Stimulated activated CD8-positive, alpha-beta memory T cell treated with anti-CD3 and anti-CD28 coated beads, Interleukin-4, amount 100 ng/mL, for 4 hours (primary cell): ENCODE measurements around the gene REC8.

Source experiments
- DNase-seq, 2 donors: peaks; one replicate each; pipeline ENCODE4 v3.0.0-alpha.2; 2020; ENCODE audit warnings: low read depth in 2 of 2, low spot score in 1 of 2

The REC8 gene

DNA sequence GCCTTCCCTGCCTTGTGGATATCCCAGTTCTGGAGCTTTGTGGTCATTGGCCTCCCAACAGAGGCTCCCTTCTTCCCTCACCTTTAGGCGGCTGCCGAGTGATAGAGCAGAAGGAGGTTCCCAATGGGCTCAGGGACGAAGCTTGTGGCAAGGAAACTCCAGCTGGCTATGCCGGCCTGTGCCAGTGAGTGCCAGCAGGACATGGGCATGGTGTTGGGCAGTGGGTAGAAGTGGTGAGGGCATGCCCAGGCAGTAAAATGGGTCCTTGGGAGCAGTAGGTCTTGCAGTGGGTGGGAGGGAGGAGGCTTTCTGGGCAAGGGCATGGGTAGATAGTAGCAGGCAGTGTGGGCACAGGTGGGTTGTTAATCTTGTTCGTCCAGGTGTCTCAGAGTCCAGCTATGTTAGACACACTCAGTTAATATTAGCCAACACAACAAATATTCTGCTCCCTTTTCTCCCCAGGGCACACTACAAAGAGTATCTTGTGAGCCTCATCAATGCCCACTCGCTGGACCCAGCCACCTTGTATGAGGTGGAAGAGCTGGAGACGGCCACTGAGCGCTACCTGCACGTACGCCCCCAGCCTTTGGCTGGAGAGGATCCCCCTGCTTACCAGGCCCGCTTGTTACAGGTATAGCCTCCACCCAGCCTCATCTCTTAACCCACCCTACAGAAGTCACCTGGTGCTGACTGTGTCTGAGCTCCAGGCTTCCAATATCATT lies 11.9 kb upstream of the REC8 start:
- no peak for DNase-seq

GRCh38 chr14:24160499-24160849 lies 11.4 kb upstream of the REC8 start:
- no peak for DNase-seq

DNA sequence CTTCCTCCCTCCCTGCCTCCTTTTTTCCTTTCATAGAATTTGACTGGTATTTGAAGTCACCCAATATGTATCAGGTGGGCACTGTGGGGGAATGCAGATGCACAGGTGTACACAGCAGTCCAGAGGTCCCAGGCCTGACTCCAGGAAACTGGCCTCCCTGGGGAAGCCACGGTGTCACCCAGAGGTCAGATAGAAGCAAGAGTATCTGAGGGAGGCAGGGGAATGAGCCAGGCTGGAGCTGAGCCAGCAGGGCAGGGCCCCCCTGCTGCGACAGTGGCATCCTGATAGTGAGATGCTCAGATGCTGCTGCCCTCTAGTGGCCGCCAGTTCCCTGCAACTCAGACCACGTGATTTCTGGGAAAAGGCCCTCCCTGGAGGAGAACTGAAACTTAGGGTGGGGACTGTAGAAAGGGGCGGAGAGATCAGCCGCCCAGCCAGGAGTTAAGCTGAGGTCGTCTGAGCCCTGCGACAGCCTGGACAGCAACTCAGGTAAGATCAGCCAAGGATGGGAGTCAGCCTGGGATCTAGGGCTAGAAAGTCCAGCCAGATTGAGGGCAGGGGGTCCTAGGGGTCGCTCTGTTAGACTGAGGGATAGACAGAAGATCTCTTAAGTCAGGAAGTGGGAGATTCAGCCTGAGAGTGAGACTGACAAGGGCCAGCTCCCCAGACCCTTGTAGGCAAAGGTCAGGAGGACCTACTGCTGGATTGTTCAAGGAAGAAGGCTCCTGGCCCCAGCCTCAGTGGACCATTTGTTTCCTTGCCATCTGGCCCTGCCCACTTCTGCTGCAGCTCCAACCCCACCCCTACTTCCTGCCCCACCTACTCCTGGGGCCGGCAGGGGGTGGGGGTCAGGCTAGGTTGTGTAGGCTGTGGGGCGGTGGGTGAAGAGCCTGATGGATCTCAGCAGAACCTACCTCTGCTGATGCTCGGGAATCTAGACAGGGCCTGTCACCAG lies 10.8 kb upstream of the REC8 start, which contains the start of gene IRF9:
Gene IRF9, plus strand, starts transcription at position 416 of the 955 bp plus-strand sequence. CDS start 880 bp downstream, outside the sequence.
- DNase-seq = peak; percentile 89 to 100

- DNase-seq = no peak
Measured at GRCh38 chr14:24162093-24162492, 9.8 kb upstream of the REC8 start.

DNA sequence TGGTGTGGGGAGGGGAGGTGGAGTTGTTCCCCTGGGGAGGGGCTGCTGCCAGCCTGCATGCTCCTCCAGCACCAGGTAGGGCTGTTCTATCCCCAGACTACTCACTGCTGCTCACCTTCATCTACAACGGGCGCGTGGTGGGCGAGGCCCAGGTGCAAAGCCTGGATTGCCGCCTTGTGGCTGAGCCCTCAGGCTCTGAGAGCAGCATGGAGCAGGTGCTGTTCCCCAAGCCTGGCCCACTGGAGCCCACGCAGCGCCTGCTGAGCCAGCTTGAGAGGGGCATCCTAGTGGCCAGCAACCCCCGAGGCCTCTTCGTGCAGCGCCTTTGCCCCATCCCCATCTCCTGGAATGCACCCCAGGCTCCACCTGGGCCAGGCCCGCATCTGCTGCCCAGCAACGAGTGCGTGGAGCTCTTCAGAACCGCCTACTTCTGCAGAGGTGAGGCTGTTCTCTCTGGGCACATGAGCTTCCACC lies 7.3 kb upstream of the REC8 start:
- DNase-seq = no peak

DNA sequence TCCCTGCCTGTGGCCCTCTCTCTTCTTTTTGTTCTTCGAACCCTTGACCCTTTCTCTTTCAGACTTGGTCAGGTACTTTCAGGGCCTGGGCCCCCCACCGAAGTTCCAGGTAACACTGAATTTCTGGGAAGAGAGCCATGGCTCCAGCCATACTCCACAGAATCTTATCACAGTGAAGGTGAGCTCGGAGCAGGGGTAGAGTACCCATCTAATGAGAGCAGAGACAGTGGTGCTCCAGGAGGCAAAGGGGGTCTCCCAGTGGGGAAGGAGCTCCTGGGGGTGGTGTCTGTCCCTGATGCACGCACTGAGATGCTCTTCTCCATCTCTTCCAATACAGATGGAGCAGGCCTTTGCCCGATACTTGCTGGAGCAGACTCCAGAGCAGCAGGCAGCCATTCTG lies 6.1 kb upstream of the REC8 start:
- no peak for DNase-seq

GRCh38 chr14:24167469-24168114 lies 4.3 kb upstream of the REC8 start:
- no peak for DNase-seq

- DNase-seq = no peak
Measured at GRCh38 chr14:24172261-24172860, 481 bp downstream of the REC8 start.

- no peak for DNase-seq
Measured at GRCh38 chr14:24172871-24173281, 996 bp downstream of the REC8 start.

GRCh38 chr14:24176599-24176998 lies 4.7 kb downstream of the REC8 start:
- DNase-seq = no peak

DNA sequence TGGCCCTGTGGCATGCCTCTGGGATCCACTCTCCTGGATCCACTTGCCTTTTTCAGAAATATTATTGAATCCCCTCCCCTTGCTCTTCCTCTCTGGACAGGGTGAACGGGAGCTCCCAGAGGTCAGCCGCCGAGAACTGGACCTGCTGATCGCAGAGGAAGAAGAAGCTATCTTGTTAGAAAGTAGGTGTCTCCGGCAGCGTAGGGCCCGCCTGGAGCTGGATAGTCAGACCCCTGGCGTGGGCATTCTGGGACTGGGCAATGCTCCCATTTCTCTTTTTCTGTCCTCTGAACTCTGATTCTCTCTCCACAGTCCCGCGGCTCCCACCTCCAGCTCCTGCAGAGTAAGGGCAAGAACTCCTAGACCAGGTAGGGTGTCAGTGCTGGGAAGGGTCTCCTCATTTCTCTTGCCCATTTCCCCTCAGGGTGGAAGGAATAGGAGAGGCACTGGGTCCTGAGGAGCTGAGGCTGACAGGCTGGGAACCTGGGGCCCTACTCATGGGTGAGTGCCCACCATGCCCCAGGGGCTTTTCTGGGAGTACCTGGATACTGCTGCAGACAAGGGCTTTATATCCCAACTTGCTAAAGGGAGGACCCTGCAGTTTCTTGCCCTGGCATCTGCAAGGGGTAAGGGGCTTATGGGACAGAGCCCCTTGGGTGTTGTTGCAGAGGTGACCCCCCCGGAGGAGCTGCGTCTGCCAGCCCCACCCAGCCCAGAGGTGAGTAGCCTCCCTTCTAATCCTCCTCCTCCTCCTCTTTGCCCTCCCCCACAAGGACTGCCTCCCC lies 5.4 kb downstream of the REC8 start:
- no peak for DNase-seq

DNA sequence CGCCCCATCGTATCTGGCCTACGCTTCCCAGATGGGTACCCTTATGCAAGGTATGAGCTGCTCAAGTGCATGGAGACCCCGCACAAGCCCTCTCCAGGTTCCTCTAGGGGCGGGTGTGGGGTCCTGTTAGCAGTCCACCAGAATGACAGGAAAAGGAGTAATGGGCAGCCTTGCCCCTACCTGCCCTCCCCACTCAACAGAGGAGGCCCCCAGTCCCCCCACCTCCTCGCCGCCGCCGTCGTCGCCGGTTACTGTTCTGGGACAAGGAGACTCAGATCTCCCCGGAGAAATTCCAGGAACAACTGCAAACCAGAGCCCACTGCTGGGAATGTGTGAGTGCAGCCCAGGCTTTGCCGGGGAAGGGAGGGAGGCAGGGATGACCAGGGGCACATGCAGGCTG lies 6.0 kb downstream of the REC8 start:
- no peak for DNase-seq

DNA sequence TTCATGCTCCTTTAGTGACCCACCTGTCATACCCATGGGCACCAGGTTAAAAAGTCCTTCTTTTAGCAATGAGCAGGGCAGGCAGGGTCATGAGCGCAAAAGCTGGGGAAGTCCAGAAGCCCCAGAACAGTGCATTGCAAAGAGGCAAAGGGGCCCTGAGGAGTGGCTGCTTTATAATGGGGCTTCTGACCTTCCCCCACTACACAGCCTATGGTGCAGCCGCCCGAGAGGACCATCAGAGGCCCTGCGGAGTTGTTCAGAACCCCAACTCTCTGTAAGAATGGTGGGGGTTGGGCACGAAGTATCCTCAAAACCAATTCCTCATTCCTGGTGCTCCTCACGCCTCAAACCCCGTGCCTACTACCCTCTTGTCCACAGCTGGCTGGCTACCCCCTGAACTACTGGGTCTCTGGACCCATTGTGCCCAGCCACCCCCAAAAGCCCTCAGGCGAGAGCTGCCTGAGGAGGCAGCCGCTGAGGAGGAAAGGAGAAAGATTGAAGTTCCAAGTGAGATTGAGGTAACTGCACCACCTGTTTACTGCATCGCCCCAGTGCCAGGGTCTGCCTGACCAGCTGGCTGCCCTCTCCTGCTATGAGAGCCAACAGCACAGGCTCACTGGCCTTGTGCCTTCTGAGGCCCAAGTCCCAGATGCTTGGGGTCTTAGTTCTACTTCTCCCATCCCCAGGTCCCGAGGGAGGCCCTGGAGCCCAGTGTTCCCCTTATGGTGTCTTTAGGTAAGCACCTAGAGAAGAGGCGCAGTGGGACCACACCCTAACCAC lies 6.7 kb downstream of the REC8 start:
- no peak for DNase-seq

GRCh38 chr14:24179294-24179960 lies 7.5 kb downstream of the REC8 start:
- no peak for DNase-seq

- DNase-seq = no peak
Measured at GRCh38 chr14:24179961-24180796, 8.3 kb downstream of the REC8 start.

DNA sequence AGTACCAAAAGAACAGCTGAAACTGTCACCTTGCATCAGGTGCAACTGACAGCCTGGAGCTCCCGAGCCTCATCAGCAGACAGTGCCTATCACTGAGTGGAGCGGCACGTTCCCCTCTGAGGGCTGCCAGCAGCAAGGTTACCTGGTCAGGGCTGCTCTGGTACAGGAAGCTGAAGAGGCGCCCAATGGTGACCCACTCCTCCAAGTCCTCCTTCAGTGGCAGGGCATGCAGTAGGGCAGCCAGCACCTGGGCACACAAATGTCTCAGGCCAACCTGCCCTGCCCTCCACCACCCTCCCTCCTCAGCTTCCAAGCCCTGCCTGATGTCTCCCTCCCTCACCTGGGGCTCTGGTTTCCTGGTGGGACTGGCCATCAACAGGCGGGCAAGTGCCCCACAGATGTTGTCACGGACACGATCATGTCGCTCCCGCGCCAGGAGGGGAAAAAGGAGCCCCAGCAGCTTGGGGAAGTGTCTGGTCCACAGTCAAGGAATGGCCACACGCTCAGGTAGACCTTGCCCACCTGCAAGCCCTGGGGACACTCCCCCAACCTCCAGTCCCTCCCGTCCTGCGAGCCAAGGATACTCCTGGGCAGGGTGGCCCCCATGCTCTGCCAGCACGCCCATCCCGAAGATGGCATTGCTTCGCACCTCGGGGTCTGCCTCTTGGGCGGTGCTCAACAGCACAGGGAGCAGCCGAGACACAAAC lies 9.6 kb downstream of the REC8 start:
- DNase-seq = no peak

DNA sequence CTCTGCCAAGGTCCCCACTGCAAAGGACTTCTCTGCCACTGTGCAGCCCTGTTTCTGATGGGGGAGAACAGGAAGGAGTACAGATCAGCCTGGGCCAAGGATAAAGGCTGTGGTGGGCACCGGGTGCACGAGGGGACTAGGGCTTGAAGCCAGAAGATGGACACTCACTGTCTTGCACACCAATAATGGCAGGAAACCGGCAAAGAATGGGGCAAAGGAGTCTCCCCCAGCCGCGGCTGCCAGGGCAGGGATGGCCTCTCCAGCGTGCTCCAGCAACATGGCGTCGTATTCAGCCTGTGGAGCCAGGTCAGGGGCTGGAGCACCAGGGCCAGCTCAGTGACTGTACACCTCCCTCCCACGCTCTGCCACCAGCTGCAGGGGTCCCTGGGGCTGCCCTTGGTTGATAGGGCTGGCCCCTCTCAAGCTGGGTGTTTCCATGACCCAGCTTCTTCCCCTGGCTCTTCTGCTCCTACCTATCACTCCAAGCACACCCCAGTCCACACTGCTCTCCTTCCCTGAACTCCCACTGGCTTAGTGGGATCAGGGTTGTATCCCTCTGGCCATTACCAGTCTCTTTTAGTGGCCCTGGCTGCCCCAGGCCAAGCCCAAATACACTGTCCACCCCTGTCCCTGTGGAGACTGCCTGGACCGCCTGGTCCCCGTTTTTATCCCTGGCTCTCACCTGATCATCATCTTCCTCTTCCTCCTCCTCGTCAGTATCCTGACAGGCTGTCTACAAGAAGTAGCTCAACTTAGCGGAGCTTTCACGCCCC lies 10.4 kb downstream of the REC8 start:
- no peak for DNase-seq
